H1 (cell line): Measurements from ENCODE around the gene MAN2A1. TPM values are rescaled to one million over a fixed set of nuclear protein-coding genes. Genes with fewer than 3 reads are reported as not detected.

ENCODE experiments used
- CTCF ChIA-PET: fragments of 300-600 bp; sonication (Branson Sonifier 250); formaldehyde crosslinking; loops from one replicate; lab custom pipeline; 2021; ENCODE audit not compliant: partially characterized antibody; lab: Charles Lee
- POLR2A ChIA-PET: fragments of 300-600 bp; sonication (Branson Sonifier 250); formaldehyde crosslinking; loops from one replicate; lab custom pipeline; 2021; ENCODE audit warnings: inconsistent platforms; ENCODE audit not compliant: partially characterized antibody; lab: Charles Lee
- DNase-seq, 2 experiments: peaks; one replicate each; pipeline versions ENCODE4 v3.0.0 to v3.0.0-alpha.2; 2010 to 2022; ENCODE audit warnings: low spot score in 2 of 2, low read depth in 1 of 2, mixed read lengths in 1 of 2
- FAIRE-seq: peaks from 2 replicates; lab custom pipeline; 2011; peaks lifted over from hg19 to GRCh38; lab: Jason Lieb, UNC
- H2AFZ ChIP-seq: 2 replicates; pipeline ENCODE4 v1.8.1; 2012; ENCODE audit warnings: low read length, inconsistent platforms
- H2AK5ac ChIP-seq: 2 replicates; pipeline ENCODE4 v1.6.1; 2013; ENCODE audit warnings: low read depth, low read length
- H2BK120ac ChIP-seq: replicated peaks from 2 replicates; pipeline ENCODE3; 2013; ENCODE audit warnings: low read depth, low read length, inconsistent platforms
- H2BK12ac ChIP-seq: 2 replicates; pipeline ENCODE4 v1.6.1; 2013; ENCODE audit warnings: low read depth, low read length
- H2BK15ac ChIP-seq: 2 replicates; pipeline ENCODE4 v1.6.1; 2013; ENCODE audit warnings: low read length
- H2BK20ac ChIP-seq: 2 replicates; pipeline ENCODE4 v1.6.1; 2013; ENCODE audit warnings: low read length
- H2BK5ac ChIP-seq: 2 replicates; pipeline ENCODE4 v1.6.1; 2013; ENCODE audit warnings: low read depth, low read length
- H3K14ac ChIP-seq: 2 replicates; pipeline ENCODE4 v1.6.1; 2013; ENCODE audit warnings: inconsistent platforms; ENCODE audit not compliant: insufficient read length
- H3K18ac ChIP-seq: 2 replicates; pipeline ENCODE4 v1.6.1; 2013; ENCODE audit warnings: low read length; ENCODE audit errors: extremely low read depth
- H3K23ac ChIP-seq: 2 replicates; pipeline ENCODE4 v1.6.1; 2013; ENCODE audit warnings: inconsistent platforms; ENCODE audit not compliant: insufficient read length
- H3K23me2 ChIP-seq: 2 replicates; pipeline ENCODE4 v1.6.1; 2013; ENCODE audit warnings: low read depth, low read length
- H3K27ac ChIP-seq: 2 replicates; pipeline ENCODE4 v1.6.1; 2011; ENCODE audit warnings: low read depth, low read length, inconsistent platforms
- H3K27me3 ChIP-seq, 4 experiments: replicated peaks in 1 of 4; 1 replicate in 1 of 4; 2 replicates in 3 of 4; pipeline versions ENCODE4 v1.6.1 to v1.8.1; 2011 to 2013; ENCODE audit warnings: low read length in 3 of 4, mild to moderate bottlenecking in 3 of 4, inconsistent platforms in 2 of 4, mixed read lengths in 2 of 4, moderate library complexity in 1 of 4; ENCODE audit not compliant: control insufficient read depth in 3 of 4, insufficient read depth in 3 of 4; ENCODE audit errors: extremely low read depth in 1 of 4
- H3K36me3 ChIP-seq, 4 experiments: 2 replicates each; pipeline versions ENCODE4 v1.6.1 to v1.8.1; 2011 to 2013; ENCODE audit warnings: mild to moderate bottlenecking in 4 of 4, low read length in 3 of 4, moderate library complexity in 2 of 4, control low read depth in 1 of 4, inconsistent platforms in 1 of 4; ENCODE audit not compliant: insufficient read depth in 4 of 4, control insufficient read depth in 2 of 4
- H3K4ac ChIP-seq: replicated peaks from 2 replicates; pipeline ENCODE3; 2013; ENCODE audit warnings: low read length, low read depth, mixed read lengths, inconsistent platforms; ENCODE audit not compliant: insufficient read length
- H3K4me1 ChIP-seq, 4 experiments: replicated peaks in 1 of 4; 1 replicate in 1 of 4; 2 replicates in 3 of 4; pipeline versions ENCODE4 v1.6.1 to v1.8.1; 2011 to 2013; ENCODE audit warnings: low read length in 3 of 4, inconsistent platforms in 2 of 4, mixed read lengths in 1 of 4; ENCODE audit not compliant: insufficient read depth in 4 of 4, control insufficient read depth in 3 of 4
- H3K4me2 ChIP-seq, 2 experiments: 2 replicates each; pipeline versions ENCODE4 v1.6.1 to v1.8.1; 2011 to 2013; ENCODE audit warnings: low read depth in 2 of 2, low read length in 2 of 2, control low read depth in 1 of 2, inconsistent platforms in 1 of 2, mild to moderate bottlenecking in 1 of 2; ENCODE audit not compliant: insufficient read depth in 1 of 2
- H3K4me3 ChIP-seq, 4 experiments: fragments of 200-600, 300-600 bp in 1 of 4; sonication (generic), shearing (Covaris generic), sonication (Bioruptor Twin) in 1 of 4; 2 replicates each; pipeline versions ENCODE4 v1.5.1 to v1.8.1; 2011 to 2016; ENCODE audit warnings: low read length in 4 of 4, low read depth in 3 of 4, control low read depth in 2 of 4, inconsistent platforms in 2 of 4, mild to moderate bottlenecking in 2 of 4, mixed read lengths in 1 of 4, moderate library complexity in 1 of 4; ENCODE audit not compliant: insufficient read depth in 2 of 4; ENCODE audit errors: extremely low read depth in 1 of 4
- H3K56ac ChIP-seq: replicated peaks from 2 replicates; pipeline ENCODE3; 2013; ENCODE audit warnings: low read depth, mild to moderate bottlenecking, mixed read lengths, low read length, inconsistent platforms; ENCODE audit not compliant: insufficient read length
- H3K79me1 ChIP-seq: 2 replicates; pipeline ENCODE4 v1.6.1; 2013; ENCODE audit warnings: low read depth, low read length, control low read depth
- H3K79me2 ChIP-seq, 2 experiments: 2 replicates each; pipeline versions ENCODE4 v1.6.1 to v1.8.1; 2012 to 2013; ENCODE audit warnings: low read length in 2 of 2, mild to moderate bottlenecking in 2 of 2, inconsistent platforms in 1 of 2; ENCODE audit not compliant: insufficient read depth in 2 of 2, control insufficient read depth in 1 of 2
- H3K9ac ChIP-seq, 4 experiments: replicated peaks in 1 of 4; 1 replicate in 1 of 4; 2 replicates in 3 of 4; pipeline versions ENCODE4 v1.6.1 to v1.8.1; 2011 to 2013; ENCODE audit warnings: low read depth in 3 of 4, low read length in 3 of 4, control low read depth in 2 of 4, mild to moderate bottlenecking in 2 of 4, moderate library complexity in 2 of 4, inconsistent platforms in 1 of 4; ENCODE audit errors: extremely low read depth in 1 of 4
- H3K9me3 ChIP-seq, 2 experiments: 2 replicates each; pipeline versions ENCODE4 v1.6.1 to v1.8.1; 2012 to 2013; ENCODE audit warnings: mild to moderate bottlenecking in 2 of 2, moderate library complexity in 2 of 2, control low read depth in 1 of 2, inconsistent platforms in 1 of 2, low read depth in 1 of 2, low read length in 1 of 2, mixed read lengths in 1 of 2; ENCODE audit not compliant: insufficient read depth in 2 of 2
- H4K20me1 ChIP-seq, 2 experiments: replicated peaks in 1 of 2; 2 replicates each; pipeline versions ENCODE3 to v1.8.1; 2011 to 2013; ENCODE audit warnings: inconsistent platforms in 2 of 2, low read length in 2 of 2, mild to moderate bottlenecking in 1 of 2; ENCODE audit not compliant: insufficient read depth in 2 of 2, control insufficient read depth in 1 of 2
- H4K5ac ChIP-seq: 2 replicates; pipeline ENCODE4 v1.6.1; 2013; ENCODE audit warnings: low read length, low read depth, mixed read lengths, inconsistent platforms; ENCODE audit not compliant: insufficient read length
- H4K8ac ChIP-seq: 2 replicates; pipeline ENCODE4 v1.8.0; 2013; ENCODE audit warnings: mild to moderate bottlenecking, moderate library complexity, low read length, inconsistent platforms; ENCODE audit not compliant: insufficient read depth; ENCODE audit errors: extremely low read depth
- H4K91ac ChIP-seq: replicated peaks from 2 replicates; pipeline ENCODE3; 2013; ENCODE audit warnings: low read length, mixed read lengths, inconsistent platforms; ENCODE audit not compliant: insufficient read length
- EZH2 ChIP-seq: fragments of 200-600 bp; sonication (generic); IDR thresholded peaks from 2 replicates; pipeline ENCODE4 v1.7.1; 2012; ENCODE audit warnings: low read depth, mild to moderate bottlenecking, moderate library complexity, low read length, inconsistent platforms; ENCODE audit not compliant: severe bottlenecking
- TAF7 ChIP-seq: optimal IDR thresholded peaks from 2 replicates; pipeline ENCODE3; 2011; ENCODE audit warnings: low read depth, mild to moderate bottlenecking, inconsistent platforms, low read length, moderate library complexity, borderline replicate concordance
- WGBS, 2 experiments: shearing (Covaris generic) in 1 of 2; methylation state at CpG; one replicate each; pipeline versions ENCODE4 v1.1.6 to v1.1.7; 2013 to 2015; ENCODE audit warnings: low lambda C conversion rate in 2 of 2, mixed read lengths in 2 of 2, inconsistent platforms in 1 of 2, low coverage in 1 of 2, missing lambda C conversion rate in 1 of 2; ENCODE audit not compliant: insufficient replicate concordance in 2 of 2, insufficient coverage in 1 of 2, insufficient read length in 1 of 2; ENCODE audit errors: extremely low coverage in 1 of 2, missing lambda C conversion rate in 1 of 2; 5-methylcytosine and 5-hydroxymethylcytosine counted together
- polyA plus RNA-seq, 7 experiments: library from polyadenylated mRNA; depleted of rRNA in 3 of 7; stranded (reverse) in 5 of 7; unstranded in 2 of 7; fragments of >200 nt in 5 of 7; fragments of 200-250 nt in 2 of 7; gene quantifications; 1 replicate in 5 of 7; 2 replicates in 1 of 7; 4 replicates in 1 of 7; pipeline versions ENCODE4 v1.2.1 to v1.2.3, GENCODE V29; 2011 to 2013; ENCODE audit warnings: missing spikeins in 2 of 7, mixed read lengths in 2 of 7
- total RNA-seq: library from RNA; stranded (reverse); fragmentation: NEBNext Ultra II Directional; extraction: Animal tissue kit (Norgen Biotek cat#: 25700); gene quantifications from 2 replicates; pipeline ENCODE4 v1.2.1, GENCODE V29; 2021

Gene MAN2A1
- total and polyA plus RNA-seq, 2 of the 8 experiments (the other 6 are each of a cell fraction or from before 2014, with no cell fraction given): 29.1 to 102 TPM

- Histone ChIP-seq H2BK120ac (no peak overlapping the region), H3K79me1 (no peaks in the 10 kb centered on the region; the same call in 1 of the 2 replicates), H3K27me3 (no peaks in the 10 kb centered on the region), H3K27ac (no peak overlapping the region), H3K36me3 (peaks cover 0 to 20% (median 17%) of the 10 kb centered on the region in 4 experiments; a peak in 5 of 8 replicates), H2BK5ac (no peak overlapping the region), H4K5ac (no peak overlapping the region), H3K4me2 (no peak overlapping the region), H3K9me3 (no peaks in the 10 kb centered on the region), H3K23me2 (no peaks in the 10 kb centered on the region), H3K4me3 (no peak overlapping the region)
- no peak for FAIRE-seq
- TF ChIP-seq TAF7 (no peak), EZH2 (no peak)
- TF ChIP-seq, all 59 proteins: peak for 0
- Histone ChIP-seq H4K20me1 (peaks cover 2% of the 10 kb centered on the region in 2 experiments), H3K4me1 (0 out of 7 replicates have a peak, but pooled peaks cover 0 to 1% (median 0%) of the 10 kb centered on the region in 4 experiments), H2BK15ac (no peak overlapping the region), H3K79me2 (no peaks in the 10 kb centered on the region), H3K14ac (no peak overlapping the region), H4K8ac (no peak overlapping the region), H2BK20ac (no peak overlapping the region), H4K91ac (no peak overlapping the region), H2AK5ac (no peak overlapping the region), H3K23ac (no peak overlapping the region), H2BK12ac (no peak overlapping the region), H3K56ac (no peak overlapping the region), H3K18ac (no peak overlapping the region), H2AFZ (no peak overlapping the region), H3K9ac (no peak overlapping the region), H3K4ac (no peak overlapping the region)
- no peak for DNase-seq
- POLR2A ChIA-PET: no interaction called here
- WGBS, 2 experiments: 97% methylated on average over 2 of the region's 2 CpGs; no CpG with 5 or more reads in 1 of the 2 experiments
- CTCF ChIA-PET: no interaction called here
Observed at GRCh38 chr5:109868737-109869136, 179.0 kb downstream of the MAN2A1 start.
